HepG2 (cell line): ENCODE results near the gene CHMP1A. TPM values are rescaled to one million over a fixed set of nuclear protein-coding genes. Genes with fewer than 3 reads are reported as not detected.

Source experiments
- DZIP1 ChIP-seq: sonication (generic); formaldehyde crosslinking; IDR thresholded peaks from 2 replicates; pipeline ENCODE4 v1.5.0; 2020; ENCODE audit warnings: mild to moderate bottlenecking, missing genetic modification reagents
- ELK4 ChIP-seq: sonication (generic); formaldehyde crosslinking; IDR thresholded peaks from 2 replicates; pipeline ENCODE4 v1.9.0; 2021; ENCODE audit warnings: missing genetic modification reagents, borderline replicate concordance
- HMG20B ChIP-seq: conservative IDR thresholded peaks from 2 replicates; pipeline ENCODE4 v1.6.1; 2016; ENCODE audit warnings: missing genetic modification reagents, missing compliant biosample characterization
- HNRNPLL ChIP-seq: fragments of 200-400 bp; formaldehyde crosslinking; IDR thresholded peaks from 2 replicates; pipeline ENCODE4 v1.6.1; 2017; ENCODE audit warnings: mild to moderate bottlenecking, low read depth, low read length; ENCODE audit not compliant: poor library complexity, severe bottlenecking
- HOXD1 ChIP-seq: sonication (generic); formaldehyde crosslinking; IDR thresholded peaks from 2 replicates; pipeline ENCODE4 v1.5.0; 2020; ENCODE audit warnings: missing genetic modification reagents
- ISL2 ChIP-seq: sonication (generic); formaldehyde crosslinking; IDR thresholded peaks from 2 replicates; pipeline ENCODE4 v1.5.0; 2020; ENCODE audit warnings: missing genetic modification reagents
- KLF9 ChIP-seq: IDR thresholded peaks from 2 replicates; pipeline ENCODE4 v1.6.1; 2016; ENCODE audit warnings: low read depth
- MED8 ChIP-seq: sonication (generic); formaldehyde crosslinking; IDR thresholded peaks from 2 replicates; pipeline ENCODE4 v1.8.1; 2023; ENCODE audit warnings: mild to moderate bottlenecking, missing genetic modification reagents; ENCODE audit not compliant: insufficient replicate concordance
- RFX3 ChIP-seq: IDR thresholded peaks from 2 replicates; pipeline ENCODE4 v1.6.1; 2016; ENCODE audit warnings: missing biosample characterization, missing genetic modification reagents
- ZFX ChIP-seq: sonication (generic); formaldehyde crosslinking; IDR thresholded peaks from 2 replicates; pipeline ENCODE4 v1.4.0; 2020; ENCODE audit warnings: mild to moderate bottlenecking, low read depth, missing genetic modification reagents, moderate library complexity
- ZNF30 ChIP-seq: sonication (generic); formaldehyde crosslinking; IDR thresholded peaks from 2 replicates; pipeline ENCODE4 v1.5.0; 2020; ENCODE audit warnings: mild to moderate bottlenecking, missing genetic modification reagents
- ZNF562 ChIP-seq: sonication (generic); formaldehyde crosslinking; IDR thresholded peaks from 2 replicates; pipeline ENCODE4 v1.8.0; 2022; ENCODE audit warnings: missing genetic modification reagents, borderline replicate concordance
- ZNF614 ChIP-seq: IDR thresholded peaks from 2 replicates; pipeline ENCODE4 v1.6.1; 2018; ENCODE audit warnings: missing biosample characterization, missing genetic modification reagents, inconsistent platforms, borderline replicate concordance
- ZNF615 ChIP-seq: sonication (generic); formaldehyde crosslinking; IDR thresholded peaks from 2 replicates; pipeline ENCODE4 v1.5.0; 2020; ENCODE audit warnings: mild to moderate bottlenecking, missing genetic modification reagents, borderline replicate concordance
- ZNF703 ChIP-seq: sonication (generic); formaldehyde crosslinking; IDR thresholded peaks from 2 replicates; pipeline ENCODE4 v1.5.1; 2020; ENCODE audit warnings: missing genetic modification reagents, mild to moderate bottlenecking, moderate library complexity, borderline replicate concordance
- ZUFSP ChIP-seq: sonication (generic); formaldehyde crosslinking; IDR thresholded peaks from 2 replicates; pipeline ENCODE4 v1.9.0; 2021; ENCODE audit warnings: missing genetic modification reagents, mild to moderate bottlenecking, borderline replicate concordance
- polyA plus RNA-seq, 8 experiments: library from polyadenylated mRNA; depleted of rRNA in 3 of 8; stranded (reverse) in 7 of 8; unstranded in 1 of 8; fragments of >200 nt; fragmentation: Illumina TruSeq in 4 of 8; extraction: Trizol in 4 of 8; gene quantifications; 2 replicates each; pipeline versions ENCODE4 v1.2.1 to v1.2.3, GENCODE V29; 2011 to 2016; ENCODE audit warnings: low read depth in 4 of 8, missing spikeins in 1 of 8, mixed read lengths in 1 of 8; ENCODE audit not compliant: insufficient read depth in 1 of 8
- total RNA-seq, 5 experiments: library from RNA; depleted of rRNA; stranded (reverse); fragments of >200 nt; fragmentation: Illumina TruSeq; extraction: Trizol; gene quantifications; 2 replicates each; pipeline ENCODE4 v1.2.3, GENCODE V29; 2016; ENCODE audit warnings: low read depth in 1 of 5
- TF ChIP-seq, protein P1 (sequence below): sonication (generic); formaldehyde crosslinking; IDR thresholded peaks from 2 replicates; pipeline ENCODE4 v1.4.0; 2020; ENCODE audit warnings: missing genetic modification reagents, borderline replicate concordance

The CHMP1A gene
- total and polyA plus RNA-seq, 2 of the 13 experiments (the other 11 are each of a cell fraction or from before 2014, with no cell fraction given): 69.4 to 73.3 TPM

DNA sequence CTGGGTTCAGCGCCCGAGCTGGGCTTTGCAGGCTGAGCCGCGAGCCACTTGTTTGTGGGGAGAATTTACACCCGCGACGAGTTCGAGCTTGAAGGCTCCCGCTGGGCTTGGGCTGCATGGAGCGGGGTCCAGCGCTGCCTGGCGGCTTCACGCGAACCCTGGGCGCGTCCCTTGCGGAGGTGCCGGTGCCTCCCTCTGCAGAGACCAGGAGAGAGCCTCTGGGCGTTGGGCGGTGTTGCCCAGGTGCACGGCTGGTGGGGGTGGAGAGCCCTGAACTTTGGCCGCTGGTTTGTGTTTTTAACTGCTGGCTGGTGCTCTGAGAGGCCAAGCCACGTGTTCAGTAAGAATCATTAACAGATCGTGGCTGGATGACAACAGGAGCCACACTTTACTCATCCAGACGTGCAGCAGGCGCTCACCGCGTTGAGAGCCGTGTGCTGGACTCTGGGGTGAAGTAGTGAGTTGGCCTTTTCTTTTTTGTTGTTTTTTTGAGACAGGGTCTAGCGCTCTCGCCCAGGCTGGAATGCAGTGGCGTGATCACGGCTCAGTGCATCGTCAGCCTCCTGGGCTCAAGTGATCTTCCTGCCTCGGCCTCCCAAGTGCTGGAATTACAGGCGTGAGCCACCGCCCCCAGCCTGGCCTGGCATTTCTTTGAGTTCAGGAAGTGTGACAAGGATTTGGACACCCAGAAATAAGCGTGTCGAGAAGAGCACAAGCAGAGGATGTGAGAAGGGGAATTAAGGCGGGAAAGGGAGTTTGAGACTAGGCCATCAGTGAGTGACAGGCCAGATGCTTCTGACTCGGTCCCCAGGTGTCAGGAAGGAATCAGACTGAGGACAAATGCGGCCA lies 29.8 kb upstream of the CHMP1A start (continued):
- TF ChIP-seq ZNF30 (CRISPR knock-in tag): no peak
- TF ChIP-seq ELK4 (CRISPR knock-in tag): peak; percentile 51; the same call in 1 of the 2 replicates
- no peak; the same call in none of the 2 replicates for TF ChIP-seq ZNF614
- peak; percentile 99 for TF ChIP-seq ZNF703
- TF ChIP-seq HNRNPLL: peak; percentile 95
- TF ChIP-seq, protein P1, sequence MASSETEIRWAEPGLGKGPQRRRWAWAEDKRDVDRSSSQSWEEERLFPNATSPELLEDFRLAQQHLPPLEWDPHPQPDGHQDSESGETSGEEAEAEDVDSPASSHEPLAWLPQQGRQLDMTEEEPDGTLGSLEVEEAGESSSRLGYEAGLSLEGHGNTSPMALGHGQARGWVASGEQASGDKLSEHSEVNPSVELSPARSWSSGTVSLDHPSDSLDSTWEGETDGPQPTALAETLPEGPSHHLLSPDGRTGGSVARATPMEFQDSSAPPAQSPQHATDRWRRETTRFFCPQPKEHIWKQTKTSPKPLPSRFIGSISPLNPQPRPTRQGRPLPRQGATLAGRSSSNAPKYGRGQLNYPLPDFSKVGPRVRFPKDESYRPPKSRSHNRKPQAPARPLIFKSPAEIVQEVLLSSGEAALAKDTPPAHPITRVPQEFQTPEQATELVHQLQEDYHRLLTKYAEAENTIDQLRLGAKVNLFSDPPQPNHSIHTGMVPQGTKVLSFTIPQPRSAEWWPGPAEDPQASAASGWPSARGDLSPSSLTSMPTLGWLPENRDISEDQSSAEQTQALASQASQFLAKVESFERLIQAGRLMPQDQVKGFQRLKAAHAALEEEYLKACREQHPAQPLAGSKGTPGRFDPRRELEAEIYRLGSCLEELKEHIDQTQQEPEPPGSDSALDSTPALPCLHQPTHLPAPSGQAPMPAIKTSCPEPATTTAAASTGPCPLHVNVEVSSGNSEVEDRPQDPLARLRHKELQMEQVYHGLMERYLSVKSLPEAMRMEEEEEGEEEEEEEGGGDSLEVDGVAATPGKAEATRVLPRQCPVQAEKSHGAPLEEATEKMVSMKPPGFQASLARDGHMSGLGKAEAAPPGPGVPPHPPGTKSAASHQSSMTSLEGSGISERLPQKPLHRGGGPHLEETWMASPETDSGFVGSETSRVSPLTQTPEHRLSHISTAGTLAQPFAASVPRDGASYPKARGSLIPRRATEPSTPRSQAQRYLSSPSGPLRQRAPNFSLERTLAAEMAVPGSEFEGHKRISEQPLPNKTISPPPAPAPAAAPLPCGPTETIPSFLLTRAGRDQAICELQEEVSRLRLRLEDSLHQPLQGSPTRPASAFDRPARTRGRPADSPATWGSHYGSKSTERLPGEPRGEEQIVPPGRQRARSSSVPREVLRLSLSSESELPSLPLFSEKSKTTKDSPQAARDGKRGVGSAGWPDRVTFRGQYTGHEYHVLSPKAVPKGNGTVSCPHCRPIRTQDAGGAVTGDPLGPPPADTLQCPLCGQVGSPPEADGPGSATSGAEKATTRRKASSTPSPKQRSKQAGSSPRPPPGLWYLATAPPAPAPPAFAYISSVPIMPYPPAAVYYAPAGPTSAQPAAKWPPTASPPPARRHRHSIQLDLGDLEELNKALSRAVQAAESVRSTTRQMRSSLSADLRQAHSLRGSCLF (CRISPR knock-in tag): peak; percentile 95
- no peak for TF ChIP-seq ZNF562
- peak; percentile 48; the same call in 1 of the 2 replicates for TF ChIP-seq RFX3
- TF ChIP-seq ZFX (CRISPR knock-in tag): peak; percentile 95
- TF ChIP-seq KLF9 (CRISPR knock-in tag): peak; percentile 94; the same call in 1 of the 2 replicates
- peak; percentile 97 for TF ChIP-seq HOXD1 (CRISPR knock-in tag)
- TF ChIP-seq HMG20B (CRISPR knock-in tag): peak; percentile 63
- peak; percentile 88 for TF ChIP-seq MED8
- TF ChIP-seq DZIP1: peak; percentile 91; the same call in 1 of the 2 replicates
- no peak for TF ChIP-seq ZUFSP (CRISPR knock-in tag)
- TF ChIP-seq ZNF615: peak; percentile 94
- TF ChIP-seq ISL2 (CRISPR knock-in tag): peak; percentile 95
